ENCODE data around the gene ANKRD49. TPM values are rescaled to one million over a fixed set of nuclear protein-coding genes. Genes with fewer than 3 reads are reported as not detected.
"Not testable (repeated sequence)": the region's sequence is repeated elsewhere in the genome, so short reads cannot be mapped to it uniquely, and the experiment has no call there.

ANKRD49 gene
- total RNA-seq, 2 donors from 2014 or later = 11.8 to 14.8 TPM

DNA sequence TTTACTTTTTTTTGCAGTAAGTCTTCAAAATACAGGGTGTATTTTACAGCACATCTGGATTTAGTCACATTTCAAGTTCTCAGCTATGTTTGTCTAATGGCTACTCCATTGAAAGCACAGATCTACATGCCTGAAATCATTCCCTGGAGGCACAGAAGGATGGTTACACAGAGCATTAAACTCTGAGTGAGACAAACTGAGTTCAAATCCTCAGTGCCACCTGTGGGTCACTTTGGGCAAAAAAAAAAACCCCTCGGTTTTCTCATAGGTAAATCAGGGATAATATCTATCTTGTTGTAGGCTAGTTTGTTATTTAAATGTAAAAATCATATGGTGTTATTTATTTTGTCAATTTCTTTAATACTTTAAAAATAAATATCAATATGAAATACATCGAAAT lies 7.7 kb downstream of the ANKRD49 start:
- intact Hi-C loops (cut with DNase I) = no loop called here
- DNase-seq (ENCODE audit: low spot score) = no peak

DNA sequence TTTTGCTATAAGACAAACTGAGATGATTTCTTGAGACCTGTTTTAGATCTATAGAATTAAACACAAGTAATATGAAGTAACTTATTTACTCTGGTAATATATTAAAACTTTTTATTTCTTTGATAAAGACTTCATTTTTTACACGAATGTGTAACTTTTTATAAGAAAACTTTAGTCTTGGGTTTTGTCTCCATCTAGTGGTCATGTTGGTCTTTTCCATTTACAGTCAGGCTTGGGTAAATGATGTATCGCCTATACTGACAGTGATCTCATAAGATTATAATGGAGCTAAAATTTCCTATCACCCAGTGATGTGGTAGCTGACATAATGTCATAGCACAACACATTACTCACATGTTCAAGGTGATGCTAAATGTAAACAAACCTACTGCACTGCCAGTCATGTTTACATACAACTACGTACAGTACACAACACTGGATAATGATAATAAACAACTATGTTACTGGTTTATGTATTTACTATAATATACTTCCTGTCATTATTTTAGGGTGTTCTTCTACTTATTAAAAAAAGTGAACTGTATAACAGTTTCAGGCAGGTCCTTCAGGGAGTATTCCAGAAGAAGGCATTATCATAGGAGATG lies 11.0 kb downstream of the ANKRD49 start:
- DNase-seq (ENCODE audit: low spot score) = no peak
- intact Hi-C loops (cut with DNase I) = no loop called here

DNA sequence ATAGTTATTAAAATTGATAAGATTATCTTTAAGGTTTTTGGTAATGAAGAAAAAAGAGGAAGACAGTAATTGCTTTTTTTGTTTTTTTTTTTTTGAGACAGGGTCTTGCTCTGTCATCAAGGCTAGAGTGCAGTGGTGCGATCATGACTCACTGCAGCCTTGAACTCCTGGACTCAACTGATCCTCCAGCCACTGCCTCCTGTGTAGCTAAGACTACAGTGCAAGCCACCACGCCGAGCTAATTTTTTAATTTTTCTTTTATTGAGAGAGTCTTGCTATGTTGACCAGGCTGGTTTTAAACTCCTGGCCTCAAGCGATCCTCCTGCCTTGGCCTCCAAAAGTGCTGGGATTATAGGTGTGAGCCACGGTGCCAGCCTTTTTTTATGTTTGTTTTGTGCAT lies 12.7 kb downstream of the ANKRD49 start:
- DNase-seq (ENCODE audit: low spot score); intact Hi-C loops (cut with DNase I): not testable (repeated sequence)

DNA sequence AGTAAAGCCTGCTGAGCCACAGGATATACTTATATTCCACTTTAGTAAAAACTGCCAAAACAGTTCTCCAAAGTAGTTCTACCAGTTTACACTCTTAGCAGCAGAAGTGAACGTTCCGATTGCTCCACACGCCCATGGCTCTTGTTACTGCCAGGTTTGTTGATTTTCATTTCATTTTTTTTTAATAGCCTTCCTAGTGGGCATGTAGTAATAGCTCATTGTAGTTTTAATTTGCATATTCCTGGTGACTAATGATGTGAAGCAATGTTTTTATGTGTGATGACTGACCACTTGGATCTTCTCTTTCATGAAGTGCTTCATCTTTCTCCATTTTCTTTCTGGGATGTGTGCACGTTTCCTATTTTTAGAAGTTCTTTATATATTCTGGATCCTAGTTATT lies 13.7 kb downstream of the ANKRD49 start:
- DNase-seq (ENCODE audit: low spot score) = no peak
- intact Hi-C loops (cut with DNase I) = no loop called here

DNA sequence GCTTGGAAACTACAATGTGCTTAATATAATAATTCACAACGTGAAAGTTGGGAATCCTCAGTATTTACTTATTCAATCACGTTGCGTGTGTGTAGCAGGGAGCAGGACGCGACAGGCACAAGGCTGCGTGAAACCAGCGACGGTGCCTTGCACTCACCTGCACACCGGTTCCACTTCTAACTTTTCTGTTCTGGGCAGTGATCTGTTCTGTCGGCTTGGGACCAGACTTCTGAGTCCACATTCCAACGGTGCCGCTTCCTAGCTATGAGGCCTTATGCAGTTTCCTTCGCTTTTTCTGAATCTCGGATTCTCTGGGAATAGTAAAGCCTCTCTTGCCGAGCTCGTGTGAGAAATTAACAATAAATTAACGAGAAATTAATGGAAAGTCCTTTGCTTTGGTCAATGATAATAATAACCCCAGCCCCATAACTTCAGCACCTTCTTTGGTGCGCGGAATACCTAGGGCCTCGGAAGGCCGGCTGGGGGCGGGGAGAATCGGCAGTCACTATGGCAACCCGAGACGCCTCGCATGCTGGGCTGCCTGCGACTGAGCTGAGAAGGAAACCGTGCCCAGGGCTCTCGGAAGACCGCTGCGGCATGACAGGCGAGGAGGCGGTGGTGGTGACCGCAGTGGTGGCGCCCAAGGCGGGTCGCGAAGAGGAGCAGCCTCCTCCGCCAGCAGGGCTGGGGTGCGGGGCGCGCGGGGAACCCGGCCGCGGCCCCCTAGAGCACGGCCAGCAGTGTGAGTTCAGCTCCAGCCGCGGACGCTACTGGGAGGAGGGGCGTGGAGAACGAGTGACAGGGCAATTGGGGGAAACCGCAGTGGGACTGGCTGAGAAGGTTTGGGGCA lies 18.4 kb downstream of the ANKRD49 start, which contains the start of gene C11orf97:
C11orf97 (plus strand) TSS at position 530 of the 850 bp plus-strand sequence; CDS start at position 598, 68 bp downstream.
- intact Hi-C loops (cut with DNase I) = no loop called here
- peak; percentile 87 for DNase-seq (ENCODE audit: low spot score)

DNA sequence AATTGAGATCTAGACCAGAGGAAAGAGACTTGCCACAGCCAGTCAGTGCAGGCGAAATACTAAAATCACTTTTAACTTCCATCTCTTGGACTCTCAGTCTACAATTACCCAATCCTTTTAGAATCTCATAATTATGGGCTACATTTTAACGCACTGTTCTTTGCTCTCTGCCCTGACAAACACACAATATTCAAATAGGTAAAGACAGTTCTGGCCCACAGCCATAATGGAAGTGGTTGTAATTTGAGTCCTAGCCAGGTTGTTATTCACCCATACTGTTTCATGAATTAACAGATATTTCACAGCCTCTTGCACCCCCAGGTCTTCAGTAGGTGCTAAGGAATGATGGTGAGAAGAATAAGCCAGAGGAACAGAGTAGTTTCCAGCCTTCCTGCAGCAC lies 19.3 kb downstream of the ANKRD49 start:
- intact Hi-C loops (cut with DNase I) = no loop called here
- DNase-seq (ENCODE audit: low spot score) = no peak

DNA sequence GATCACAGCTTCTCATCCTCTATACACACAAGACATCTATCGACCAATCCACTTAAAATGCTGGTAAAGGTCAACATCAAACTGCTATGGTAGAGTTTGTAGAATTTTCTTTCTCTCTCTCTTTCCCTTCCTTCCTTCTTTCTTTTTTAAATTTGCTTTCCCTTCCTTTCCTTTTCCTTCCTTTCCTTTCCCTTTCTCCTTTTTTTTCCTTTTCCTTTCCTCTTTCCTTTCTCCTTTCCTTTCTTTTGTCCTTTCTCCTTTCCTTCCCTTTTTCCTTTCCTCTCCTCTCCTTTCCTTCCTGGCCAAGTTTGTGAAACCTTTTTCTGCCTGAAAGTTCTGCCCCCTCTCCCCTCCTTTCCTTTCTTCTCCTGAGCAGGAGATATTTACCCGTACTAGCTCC lies 21.6 kb downstream of the ANKRD49 start:
- intact Hi-C loops (cut with DNase I) = loop anchor here in 1 of 2 donors (5.0 kb wide), 1 partner anchor 47 kb away; no protein-coding TSS in a partner anchor
- no peak for DNase-seq (ENCODE audit: low spot score)

DNA sequence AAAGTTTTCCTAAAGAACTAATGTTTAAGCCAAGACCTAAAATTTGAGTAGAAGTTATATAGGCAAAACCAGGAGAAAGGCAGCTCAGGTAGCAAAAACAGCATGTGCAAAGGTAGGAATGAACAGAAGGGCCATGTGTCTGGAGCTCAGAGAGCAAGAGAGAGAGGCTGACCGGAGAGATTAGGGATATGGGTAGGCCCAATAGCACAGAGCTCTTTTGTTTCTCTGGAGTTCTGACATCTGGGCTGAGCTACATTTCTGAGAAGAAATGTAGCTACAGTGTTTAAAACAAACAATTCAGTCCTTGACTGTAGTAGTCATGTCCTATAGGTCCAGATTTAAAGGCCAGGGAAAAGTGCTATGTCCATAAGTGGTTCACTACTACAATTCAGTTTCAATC lies 22.9 kb downstream of the ANKRD49 start:
- intact Hi-C loops (cut with DNase I) = loop anchor here in 1 of 2 donors (5.0 kb wide), 1 partner anchor 46 kb away; no protein-coding TSS in a partner anchor

DNA sequence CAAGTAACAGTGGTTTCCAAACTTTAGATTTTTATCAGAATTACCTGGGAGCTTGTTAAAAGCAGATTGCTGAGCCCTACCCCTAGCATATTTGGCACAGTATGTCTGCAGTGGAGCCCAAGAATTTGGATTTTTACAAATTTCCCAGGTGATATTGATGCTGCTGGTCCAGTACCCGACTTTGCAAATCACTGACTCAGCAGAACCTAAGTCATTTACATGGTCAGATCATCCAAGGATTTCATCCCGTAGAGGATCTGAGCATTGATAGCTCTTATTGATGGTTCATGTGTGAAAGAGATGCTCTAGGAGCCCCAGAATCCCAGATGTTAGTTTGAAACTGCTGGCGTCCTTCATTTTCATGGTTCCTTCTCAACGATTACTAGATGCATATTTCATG lies 24.5 kb downstream of the ANKRD49 start:
- intact Hi-C loops (cut with DNase I) = loop anchor here in 1 of 2 donors (5.0 kb wide), 1 partner anchor 44 kb away; no protein-coding TSS in a partner anchor
- no peak for DNase-seq (ENCODE audit: low spot score)

More for the DNA sequence above, 22.9 kb downstream of the ANKRD49 start:
- no peak for DNase-seq (ENCODE audit: low spot score)

DNA sequence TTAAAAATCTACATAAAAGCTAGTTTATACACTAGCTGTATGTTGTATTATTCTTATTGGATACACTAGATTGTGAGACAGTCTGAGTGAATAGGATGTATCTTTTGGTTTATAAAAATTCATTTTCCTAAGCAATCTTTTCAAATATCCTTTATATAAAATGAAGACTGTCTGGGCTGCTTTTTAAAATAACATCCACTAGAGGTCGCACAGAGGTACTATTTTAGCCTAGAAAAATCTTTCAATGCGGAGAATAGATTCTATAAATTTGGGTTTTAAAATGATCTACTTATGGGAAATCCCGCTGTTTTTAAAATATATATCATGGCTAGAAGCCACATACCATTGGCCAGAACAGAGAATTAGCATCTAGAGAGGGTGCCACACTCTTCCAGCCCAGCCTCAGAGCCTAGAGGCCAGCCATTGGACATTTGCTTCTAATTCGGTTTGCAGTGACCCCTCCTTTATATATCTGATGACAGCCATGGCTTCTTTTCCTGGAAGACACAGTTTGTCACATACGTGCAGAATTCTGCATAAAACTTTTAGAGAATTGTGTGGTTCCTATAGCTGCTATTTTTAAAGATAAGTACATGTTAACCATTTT lies 25.8 kb downstream of the ANKRD49 start:
- no peak for DNase-seq (ENCODE audit: low spot score)
- intact Hi-C loops (cut with DNase I) = loop anchor here (5.0 kb wide), 1 partner anchor 43 kb away; no protein-coding TSS in a partner anchor

DNA sequence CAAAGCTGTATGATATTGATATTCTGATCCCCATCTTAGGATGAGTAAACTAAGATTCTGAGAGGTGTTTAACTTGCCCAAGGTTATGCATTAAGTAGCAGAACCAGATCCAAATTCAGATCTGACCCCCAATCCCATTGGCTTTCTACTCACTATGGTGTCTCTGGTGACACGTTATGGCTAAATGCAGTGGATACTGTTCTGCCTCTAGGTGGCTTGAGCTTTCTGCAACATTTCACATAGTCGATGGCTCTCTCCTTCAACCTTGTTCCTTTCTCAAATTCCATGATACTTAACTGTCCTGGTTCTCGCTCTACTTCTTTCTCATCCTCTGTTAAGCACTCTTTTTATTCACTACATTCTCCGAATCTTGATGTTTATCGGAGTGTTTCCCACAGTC lies 27.9 kb downstream of the ANKRD49 start:
- no peak for DNase-seq (ENCODE audit: low spot score)
- intact Hi-C loops (cut with DNase I) = loop anchor here in 1 of 2 donors (5.0 kb wide), 1 partner anchor 41 kb away; no protein-coding TSS in a partner anchor

DNA sequence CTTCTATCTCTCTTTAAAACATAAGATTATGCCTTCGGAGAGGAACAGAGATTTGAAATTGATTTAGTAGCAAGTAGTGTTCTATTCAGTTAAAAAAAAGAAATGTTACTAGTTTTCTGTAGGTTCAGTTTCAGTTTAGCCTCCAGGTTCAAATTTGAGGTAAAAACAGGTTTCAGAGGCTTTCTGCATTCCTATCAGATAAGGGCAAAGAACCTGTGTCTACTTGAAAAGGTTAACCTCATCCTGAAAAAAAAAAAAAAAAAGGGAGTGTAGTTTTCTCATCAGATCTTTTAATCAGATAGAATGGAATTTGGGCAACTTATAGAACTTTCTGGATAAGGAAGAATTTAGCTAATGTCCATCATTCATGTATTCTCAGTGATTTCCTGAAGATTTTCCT lies 30.6 kb downstream of the ANKRD49 start:
- DNase-seq (ENCODE audit: low spot score) = no peak
- intact Hi-C loops (cut with DNase I) = loop anchor here in 1 of 2 donors (5.0 kb wide), 1 partner anchor 38 kb away; no protein-coding TSS in a partner anchor

DNA sequence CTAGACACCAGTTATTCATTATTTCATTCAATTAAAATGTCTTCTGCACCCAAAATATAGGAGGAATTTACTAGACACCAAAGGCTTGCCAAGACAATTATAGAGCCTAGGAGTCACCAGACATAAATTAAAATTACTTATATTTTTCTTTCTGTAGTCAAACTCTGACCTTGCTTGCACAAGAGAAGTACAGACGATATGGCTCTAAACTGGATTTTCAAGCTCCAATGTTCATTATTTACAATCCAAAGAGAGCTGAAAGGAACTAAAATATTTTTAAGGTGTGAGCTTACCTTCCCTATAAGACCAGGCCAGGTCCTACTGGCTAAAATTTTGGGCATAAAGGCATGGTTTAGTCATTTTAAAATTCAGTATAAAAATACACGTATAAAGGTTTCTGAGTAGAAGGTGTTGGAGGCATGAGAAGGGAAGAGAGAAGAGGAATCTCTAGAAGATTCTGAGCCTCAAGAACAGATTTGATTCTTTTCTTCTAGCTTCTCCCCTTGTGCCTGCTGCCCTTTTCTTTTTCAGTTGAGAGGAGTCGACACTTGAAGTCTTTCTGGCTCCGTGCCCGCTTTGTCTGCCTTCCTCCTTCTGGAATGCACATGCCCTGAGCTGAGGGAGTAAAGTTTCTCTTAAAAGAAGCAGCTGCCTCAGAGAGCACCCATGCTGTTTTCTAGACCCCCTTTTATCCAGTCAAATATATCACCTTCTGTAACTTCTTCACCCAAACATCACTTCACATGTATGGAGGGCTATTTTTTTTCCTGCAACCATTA lies 32.0 kb downstream of the ANKRD49 start:
- intact Hi-C loops (cut with DNase I) = no loop called here
- peak; percentile 84 for DNase-seq (ENCODE audit: low spot score)

DNA sequence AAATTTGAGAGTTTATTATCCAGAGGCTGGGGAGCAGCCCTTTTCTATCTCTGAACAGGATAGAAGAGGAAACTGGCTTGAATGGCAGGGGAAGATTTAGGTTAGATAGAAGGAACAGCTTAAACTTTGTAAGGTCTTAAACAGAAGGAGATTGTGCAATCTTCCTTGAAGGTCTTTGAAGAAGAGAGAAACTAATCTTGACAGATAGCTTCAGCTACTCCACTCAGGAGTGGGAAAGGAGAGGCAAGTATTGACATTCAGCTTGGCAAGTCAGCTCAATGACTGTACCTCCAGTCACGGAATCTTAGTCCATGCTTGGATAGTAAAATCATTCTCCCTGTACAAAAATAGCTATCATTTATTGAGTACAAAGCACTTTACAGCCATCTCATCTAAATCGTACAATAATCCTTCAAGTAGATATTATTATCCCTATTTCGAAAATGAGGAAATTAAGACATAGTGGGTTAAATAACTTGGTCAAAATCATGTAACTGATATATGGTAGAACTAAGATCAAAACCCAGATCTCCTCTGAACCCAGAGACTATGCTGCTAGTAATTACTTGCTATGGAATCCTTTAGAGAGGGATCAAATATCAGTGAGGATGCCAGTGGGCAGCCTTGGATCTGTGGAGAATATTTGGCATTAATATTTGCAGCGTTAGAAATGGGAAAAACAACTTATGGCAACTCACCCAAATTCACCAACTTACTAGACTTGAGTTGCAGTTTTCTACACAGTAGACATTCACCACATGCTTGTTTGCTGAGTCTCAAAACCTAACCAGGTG lies 33.1 kb downstream of the ANKRD49 start:
- intact Hi-C loops (cut with DNase I) = no loop called here
- no peak for DNase-seq (ENCODE audit: low spot score)

DNA sequence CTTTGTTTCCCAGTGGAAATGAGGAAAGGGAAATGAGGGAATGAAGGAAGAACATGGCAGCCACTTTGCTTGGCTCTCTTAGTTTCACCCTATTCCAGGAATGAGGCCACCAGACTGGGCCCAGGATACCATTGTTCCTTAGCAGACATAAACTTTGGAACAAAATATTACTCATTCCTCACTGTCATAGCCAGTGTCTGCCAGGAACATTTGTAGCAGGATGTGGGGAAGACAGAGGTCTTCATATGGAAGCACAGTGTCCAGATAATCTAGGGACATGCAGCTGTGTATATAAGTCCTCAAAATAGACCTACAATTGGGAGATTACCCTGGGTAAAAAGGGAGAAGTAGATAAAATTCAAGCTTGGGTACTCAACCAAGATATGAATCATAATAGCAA lies 34.8 kb downstream of the ANKRD49 start:
- no peak for DNase-seq (ENCODE audit: low spot score)
- intact Hi-C loops (cut with DNase I) = no loop called here

DNA sequence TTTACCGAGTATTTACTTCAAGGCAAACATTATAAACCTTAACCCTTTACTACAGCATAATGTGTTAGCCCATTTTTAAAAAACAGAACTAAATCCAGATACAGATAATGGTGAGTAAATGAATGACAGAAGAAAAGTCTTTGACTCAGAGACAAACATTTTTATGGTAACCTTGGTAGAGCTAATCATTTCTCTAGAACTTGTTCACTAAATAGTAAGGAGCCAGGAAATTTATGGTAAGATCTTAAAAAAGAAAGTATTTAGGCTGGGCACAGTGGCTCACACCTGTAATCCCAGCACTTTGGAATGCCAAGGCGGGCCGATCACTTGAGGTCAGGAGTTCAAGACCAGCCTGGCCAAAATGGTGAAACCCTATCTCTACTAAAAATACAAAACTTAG lies 38.4 kb downstream of the ANKRD49 start:
- intact Hi-C loops (cut with DNase I) = no loop called here
- DNase-seq (ENCODE audit: low spot score) = no peak

DNA sequence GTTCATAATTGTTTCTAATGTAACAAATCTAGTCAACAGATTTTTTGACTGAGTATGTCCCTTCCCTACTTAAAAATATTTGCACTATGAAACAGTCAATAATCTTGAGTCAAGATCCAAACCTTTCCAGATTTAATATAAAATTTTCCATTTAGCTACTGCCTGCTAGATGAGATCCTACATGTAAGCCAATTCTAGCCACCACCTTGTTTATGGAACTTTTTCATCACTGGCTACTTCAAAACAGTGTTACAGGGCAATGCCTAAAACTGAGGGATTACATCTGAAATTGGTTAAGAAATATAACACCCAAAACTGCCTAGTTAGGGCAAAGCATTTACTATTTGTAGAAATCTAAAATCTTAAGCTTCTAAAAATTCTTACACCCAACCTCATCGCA lies 39.4 kb downstream of the ANKRD49 start:
- no peak for DNase-seq (ENCODE audit: low spot score)
- intact Hi-C loops (cut with DNase I) = no loop called here
